SK-N-MC (cell line): ENCODE measurements around the gene SSR1.
"Not testable (repeated sequence)": the region's sequence is repeated elsewhere in the genome, so short reads cannot be mapped to it uniquely, and the experiment has no call there.

Source experiments
- DNase-seq: peaks from one replicate; pipeline ENCODE4 v3.0.0-alpha.2; 2011; ENCODE audit warnings: low read depth, low spot score
- H3K27ac ChIP-seq: fragments of 200-600 bp; sonication (generic); 2 replicates; pipeline ENCODE4 v1.5.1; 2016; ENCODE audit warnings: mixed run types
- H3K36me3 ChIP-seq: fragments of 200-600 bp; sonication (generic); 2 replicates; pipeline ENCODE4 v1.6.1; 2017; ENCODE audit warnings: antibody characterized with exemption, low read length, mixed read lengths; ENCODE audit not compliant: insufficient read depth
- H3K4me3 ChIP-seq: fragments of 200-600 bp; sonication (generic); 2 replicates; pipeline ENCODE4 v1.5.1; 2016
- H3K9ac ChIP-seq: fragments of 200-600 bp; sonication (generic); 2 replicates; pipeline ENCODE4 v1.8.0; 2017; ENCODE audit warnings: mixed run types, mixed read lengths; ENCODE audit not compliant: insufficient read length
- H3K9me3 ChIP-seq: fragments of 200-600 bp; sonication (generic); 2 replicates; pipeline ENCODE4 v1.6.1; 2017; ENCODE audit warnings: low read depth, mild to moderate bottlenecking, antibody characterized with exemption, low read length, moderate library complexity, mixed read lengths
- EZH2 ChIP-seq: fragments of 200-600 bp; sonication (generic); IDR thresholded peaks from one replicate; pipeline ENCODE4 v1.6.1; 2017; ENCODE audit warnings: antibody characterized with exemption
- FOXP2 ChIP-seq: optimal IDR thresholded peaks from 2 replicates; pipeline ENCODE3; 2011; ENCODE audit warnings: mild to moderate bottlenecking, moderate library complexity; ENCODE audit not compliant: insufficient read depth; ENCODE audit errors: extremely low read length, control extremely low read depth
- POLR2AphosphoS5 ChIP-seq: IDR thresholded peaks from 2 replicates; pipeline ENCODE4 v1.6.1; 2012; ENCODE audit warnings: mild to moderate bottlenecking, low read depth, low read length, borderline replicate concordance

The SSR1 gene

GRCh38 chr6:7338031-7338430 lies 25.0 kb upstream of the SSR1 start:
- TF ChIP-seq EZH2 (no peak), FOXP2 (no peak), POLR2AphosphoS5 (no peak)
- DNase-seq = no peak

GRCh38 chr6:7335519-7335918 lies 22.5 kb upstream of the SSR1 start:
- TF ChIP-seq FOXP2 = no peak
- no peak for TF ChIP-seq POLR2AphosphoS5
- TF ChIP-seq EZH2 = no peak
- no peak for DNase-seq
- H3K36me3 ChIP-seq = no peaks in the 10 kb centered on the region
- no peak overlapping the region for H3K9ac ChIP-seq
- no peaks in the 10 kb centered on the region for H3K9me3 ChIP-seq
- H3K27ac ChIP-seq = no peak overlapping the region
- H3K4me3 ChIP-seq = no peak overlapping the region

More at GRCh38 chr6:7338031-7338430, 25.0 kb upstream of the SSR1 start:
- Histone ChIP-seq H3K9ac (no peak overlapping the region), H3K36me3 (no peaks in the 10 kb centered on the region), H3K4me3 (no peak overlapping the region), H3K27ac (no peak overlapping the region), H3K9me3 (no peaks in the 10 kb centered on the region)

- no peak for TF ChIP-seq EZH2
- TF ChIP-seq POLR2AphosphoS5 = no peak
- no peak for TF ChIP-seq FOXP2
- H3K27ac ChIP-seq = no peak overlapping the region
- no peaks in the 10 kb centered on the region for H3K36me3 ChIP-seq
Measured at GRCh38 chr6:7334685-7335084, 21.7 kb upstream of the SSR1 start.

GRCh38 chr6:7332090-7332745 lies 19.2 kb upstream of the SSR1 start:
- no peak for DNase-seq

More at GRCh38 chr6:7334685-7335084, 21.7 kb upstream of the SSR1 start:
- DNase-seq = no peak
- Histone ChIP-seq H3K9me3 (no peaks in the 10 kb centered on the region), H3K9ac (no peak overlapping the region), H3K4me3 (no peak overlapping the region)

GRCh38 chr6:7331452-7331851 lies 18.5 kb upstream of the SSR1 start:
- H3K9ac ChIP-seq = no peak overlapping the region
- no peak overlapping the region for H3K27ac ChIP-seq
- TF ChIP-seq FOXP2 = no peak
- no peak for TF ChIP-seq EZH2
- no peak for TF ChIP-seq POLR2AphosphoS5
- DNase-seq = no peak
- no peaks in the 10 kb centered on the region for H3K9me3 ChIP-seq
- H3K4me3 ChIP-seq = no peak overlapping the region
- H3K36me3 ChIP-seq = no peaks in the 10 kb centered on the region

More at GRCh38 chr6:7332090-7332745, 19.2 kb upstream of the SSR1 start:
- no peak overlapping the region for H3K4me3 ChIP-seq
- no peak overlapping the region for H3K9ac ChIP-seq
- H3K27ac ChIP-seq = no peak overlapping the region
- no peaks in the 10 kb centered on the region for H3K36me3 ChIP-seq
- TF ChIP-seq EZH2 (no peak), FOXP2 (no peak), POLR2AphosphoS5 (no peak)
- no peaks in the 10 kb centered on the region for H3K9me3 ChIP-seq

- TF ChIP-seq POLR2AphosphoS5 (no peak), FOXP2 (no peak), EZH2 (no peak)
- no peak for DNase-seq
- H3K27ac ChIP-seq = no peak overlapping the region
- H3K9ac ChIP-seq = no peak overlapping the region
- no peak overlapping the region for H3K4me3 ChIP-seq
- no peaks in the 10 kb centered on the region for H3K36me3 ChIP-seq
- no peaks in the 10 kb centered on the region for H3K9me3 ChIP-seq
Measured at GRCh38 chr6:7328243-7328642, 15.2 kb upstream of the SSR1 start.

GRCh38 chr6:7325750-7326149 lies 12.8 kb upstream of the SSR1 start:
- DNase-seq = no peak
- Histone ChIP-seq H3K36me3 (no peaks in the 10 kb centered on the region), H3K9me3 (no peaks in the 10 kb centered on the region), H3K27ac (no peak overlapping the region), H3K9ac (no peak overlapping the region), H3K4me3 (no peak overlapping the region)
- TF ChIP-seq FOXP2 (no peak), POLR2AphosphoS5 (no peak), EZH2 (no peak)

- H3K36me3 ChIP-seq = no peaks in the 10 kb centered on the region
- DNase-seq = no peak
- H3K4me3 ChIP-seq = no peak overlapping the region
- no peak overlapping the region for H3K27ac ChIP-seq
- TF ChIP-seq POLR2AphosphoS5 (no peak), EZH2 (no peak), FOXP2 (no peak)
- no peak overlapping the region for H3K9ac ChIP-seq
- no peaks in the 10 kb centered on the region for H3K9me3 ChIP-seq
Measured at GRCh38 chr6:7324520-7324919, 11.5 kb upstream of the SSR1 start.

- Histone ChIP-seq H3K27ac (no peak overlapping the region), H3K9ac (no peak overlapping the region), H3K36me3 (no peaks in the 10 kb centered on the region), H3K4me3 (no peak overlapping the region), H3K9me3 (no peaks in the 10 kb centered on the region)
- TF ChIP-seq EZH2 (no peak), FOXP2 (no peak), POLR2AphosphoS5 (no peak)
- DNase-seq = no peak
Measured at GRCh38 chr6:7323074-7323473, 10.1 kb upstream of the SSR1 start.

GRCh38 chr6:7321866-7322265 lies 8.9 kb upstream of the SSR1 start:
- H3K9me3 ChIP-seq, H3K36me3 ChIP-seq, H3K4me3 ChIP-seq, DNase-seq, H3K9ac ChIP-seq, H3K27ac ChIP-seq: not testable (repeated sequence)

GRCh38 chr6:7319406-7319805 lies 6.4 kb upstream of the SSR1 start:
- H3K27ac ChIP-seq, H3K9ac ChIP-seq: not testable (repeated sequence)

More at GRCh38 chr6:7319406-7319805, 6.4 kb upstream of the SSR1 start:
- H3K4me3 ChIP-seq, H3K9me3 ChIP-seq, DNase-seq, H3K36me3 ChIP-seq: not testable (repeated sequence)
